HG03354 (cell line): Measurements from ENCODE around the gene ARHGEF28.

Experiments used
- ATAC-seq: cut with Tn5 transposase; IDR thresholded peaks from one replicate; pipeline ENCODE4 v1.9.1; 2021; ENCODE audit warnings: mild to moderate bottlenecking; ENCODE audit not compliant: unreplicated experiment, poor library complexity, severe bottlenecking

Gene ARHGEF28

DNA sequence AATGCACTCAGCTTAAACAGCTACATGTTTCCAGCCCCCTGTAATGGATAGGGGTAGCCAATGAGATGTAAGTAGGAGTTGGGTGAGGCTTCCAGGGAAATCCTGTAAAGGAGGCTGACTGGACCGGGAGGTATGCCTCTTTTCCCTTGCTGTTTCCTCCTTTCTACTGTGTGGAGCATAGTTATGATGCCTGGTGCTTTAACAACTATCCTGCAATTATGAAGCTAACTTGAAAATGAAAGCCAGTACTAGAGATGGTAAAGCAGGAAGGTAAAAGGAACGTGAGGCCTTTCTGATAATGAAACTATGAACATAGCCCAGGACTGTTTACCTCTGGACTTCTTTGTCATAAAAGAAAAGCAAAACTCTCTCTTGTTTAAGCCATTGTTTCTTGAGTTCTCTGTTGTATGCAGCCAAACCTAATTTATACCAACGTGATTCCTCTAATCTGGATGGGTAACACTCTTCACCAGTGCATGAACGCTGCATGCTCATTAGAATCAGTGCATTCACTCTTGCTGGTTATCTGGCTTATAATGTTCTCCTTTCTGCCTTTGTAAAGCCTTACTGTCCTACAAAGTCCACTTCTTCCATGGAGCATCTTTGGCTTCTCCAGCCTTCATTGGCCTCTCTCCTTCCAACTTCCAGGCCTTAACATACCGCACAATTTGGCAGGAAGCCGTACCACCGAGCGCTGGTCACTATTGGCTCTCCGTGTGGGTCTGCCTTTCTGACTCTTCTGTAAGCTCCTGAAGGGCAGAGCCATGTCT is 8.3 kb upstream of the ARHGEF28 start:
- ATAC-seq: no peak

DNA sequence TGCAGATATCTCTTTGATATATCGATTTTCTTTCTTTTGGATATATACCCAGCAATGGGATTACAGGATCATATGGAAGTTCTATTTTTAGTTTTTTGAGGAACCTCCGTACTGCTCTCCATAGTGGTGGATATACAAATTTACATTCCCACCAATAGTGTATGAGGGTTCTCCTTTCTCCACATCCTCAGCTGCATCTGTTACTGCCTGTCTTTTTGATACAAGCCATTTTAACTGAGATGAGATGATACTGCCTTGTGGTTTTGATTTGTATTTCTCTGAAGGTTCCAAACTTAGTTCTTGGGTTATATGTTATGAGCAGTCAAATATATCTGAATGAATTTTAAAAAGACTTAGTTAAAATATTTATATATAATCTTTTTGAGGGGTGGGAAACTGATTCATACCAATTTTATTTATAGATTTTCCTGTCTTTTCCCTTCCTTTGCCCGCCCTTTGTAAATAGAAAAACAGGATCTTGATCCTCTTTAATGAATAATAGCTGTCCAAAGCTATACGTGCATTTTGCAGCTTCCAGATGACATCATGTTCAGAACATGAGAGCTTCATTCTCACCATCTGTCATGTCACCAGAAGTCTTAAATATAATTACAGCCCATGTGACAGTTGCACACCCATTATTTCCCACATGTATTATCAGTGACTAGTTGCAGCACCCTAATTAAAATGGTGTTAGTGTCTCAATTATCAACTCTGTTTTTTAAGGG is 6.2 kb upstream of the ARHGEF28 start:
- no peak for ATAC-seq

DNA sequence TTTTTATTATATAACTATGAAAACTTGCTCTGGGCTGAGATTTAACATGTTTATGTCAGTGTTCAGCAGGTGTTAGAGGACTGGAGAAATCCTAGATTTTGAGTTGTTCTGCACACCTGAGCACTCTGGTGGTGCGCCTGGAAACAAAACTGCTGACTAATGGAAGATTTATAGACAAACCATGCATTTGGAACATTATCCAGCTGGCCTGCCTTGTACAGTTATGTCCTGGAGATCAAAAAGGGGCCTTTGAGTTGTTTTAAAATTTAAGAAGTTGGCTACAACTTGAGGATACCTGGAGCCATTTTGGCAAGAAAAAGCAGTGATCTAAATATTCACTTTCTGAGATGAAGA is 5.7 kb upstream of the ARHGEF28 start:
- no peak for ATAC-seq

DNA sequence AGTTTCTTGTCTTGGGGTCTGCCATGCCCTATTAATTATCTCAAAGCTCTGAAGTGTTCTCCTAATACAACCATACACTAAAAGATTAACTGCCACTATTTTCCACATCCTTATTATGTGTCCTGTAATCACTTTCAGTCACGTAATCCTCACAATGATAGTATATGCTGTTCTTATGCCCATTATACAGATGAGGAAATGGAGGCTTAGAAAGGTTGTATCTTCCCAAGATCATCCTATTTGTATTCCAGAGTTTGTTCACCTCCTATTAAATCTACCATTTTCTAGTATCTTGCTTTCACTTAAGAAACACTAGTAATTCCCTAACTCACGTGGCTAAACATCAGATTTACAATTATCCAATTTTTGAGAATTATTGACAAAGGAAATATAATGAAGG is 2.9 kb upstream of the ARHGEF28 start:
- no peak for ATAC-seq

DNA sequence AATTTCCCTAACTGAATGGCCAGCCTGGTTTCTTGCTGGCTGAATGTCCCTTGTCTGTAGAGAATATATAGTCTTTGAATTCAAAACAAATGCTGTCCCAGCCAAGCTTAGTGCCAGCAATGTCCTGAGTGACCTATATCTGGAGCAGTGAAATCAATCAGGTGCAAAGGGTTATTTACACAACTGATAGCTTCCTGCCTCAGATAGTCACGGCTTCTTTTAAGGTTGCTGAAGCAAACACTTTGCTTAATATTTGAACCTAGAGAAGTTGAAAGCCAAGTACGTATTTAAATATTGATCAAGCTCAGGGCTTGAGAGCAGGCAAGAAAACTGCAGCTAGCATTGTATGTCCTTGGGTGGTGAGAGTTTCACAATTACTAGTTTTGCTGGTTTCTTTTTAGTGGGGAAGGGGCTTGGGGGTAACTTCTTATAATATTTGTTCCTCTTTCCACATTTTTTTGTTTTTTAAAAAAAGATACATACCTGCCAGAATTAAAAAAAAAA is 2.0 kb upstream of the ARHGEF28 start:
- ATAC-seq: no peak

DNA sequence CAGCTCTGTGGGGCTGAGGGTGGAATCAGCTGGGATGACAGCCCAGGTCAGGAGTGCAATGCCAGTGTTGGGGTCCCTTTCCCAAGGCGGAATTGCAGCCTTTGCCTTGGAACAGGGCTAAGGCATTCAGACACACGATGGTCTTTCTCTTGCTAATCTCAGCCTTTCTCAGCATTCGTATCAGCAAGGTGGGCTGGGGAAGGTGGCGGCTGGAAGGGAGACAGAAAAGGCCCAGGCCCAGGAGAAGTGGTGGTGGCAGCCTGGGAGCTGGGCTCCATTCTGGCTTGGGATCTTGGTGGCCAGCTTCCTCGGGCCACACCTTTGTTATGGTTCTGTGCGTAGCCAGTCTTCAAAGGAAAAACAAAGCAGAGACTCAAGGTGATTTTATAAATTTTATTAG is 1.1 kb upstream of the ARHGEF28 start:
- ATAC-seq: no peak

DNA sequence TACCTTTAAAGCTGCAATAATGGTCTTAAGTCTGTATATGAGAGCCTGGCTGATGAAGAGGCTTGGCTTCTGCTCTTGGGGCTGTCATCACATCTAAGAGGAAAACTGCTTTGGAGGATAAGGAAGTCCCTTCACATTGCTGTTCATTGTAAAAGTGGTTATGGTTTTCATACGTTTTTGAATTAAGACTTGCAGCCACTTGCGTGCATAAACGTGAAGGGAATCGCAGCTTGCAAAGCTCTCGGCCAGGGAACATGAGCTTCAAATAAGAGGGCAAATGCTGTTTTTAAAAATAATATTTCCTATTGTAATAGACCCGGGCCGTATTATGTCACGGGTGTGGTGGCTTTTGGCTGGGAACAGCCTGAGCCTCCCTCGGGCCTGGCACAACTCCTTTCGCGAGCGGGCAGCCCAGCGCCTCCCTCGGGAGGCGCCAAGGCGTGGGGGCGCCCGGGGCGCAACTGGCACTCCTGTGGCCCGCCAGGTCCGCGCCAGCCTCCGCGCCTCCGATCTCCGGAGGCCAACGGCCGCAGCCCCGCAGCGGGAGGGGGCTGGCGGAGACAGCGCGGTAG is 538 bp upstream of the ARHGEF28 start:
- peak; percentile 53 for ATAC-seq

DNA sequence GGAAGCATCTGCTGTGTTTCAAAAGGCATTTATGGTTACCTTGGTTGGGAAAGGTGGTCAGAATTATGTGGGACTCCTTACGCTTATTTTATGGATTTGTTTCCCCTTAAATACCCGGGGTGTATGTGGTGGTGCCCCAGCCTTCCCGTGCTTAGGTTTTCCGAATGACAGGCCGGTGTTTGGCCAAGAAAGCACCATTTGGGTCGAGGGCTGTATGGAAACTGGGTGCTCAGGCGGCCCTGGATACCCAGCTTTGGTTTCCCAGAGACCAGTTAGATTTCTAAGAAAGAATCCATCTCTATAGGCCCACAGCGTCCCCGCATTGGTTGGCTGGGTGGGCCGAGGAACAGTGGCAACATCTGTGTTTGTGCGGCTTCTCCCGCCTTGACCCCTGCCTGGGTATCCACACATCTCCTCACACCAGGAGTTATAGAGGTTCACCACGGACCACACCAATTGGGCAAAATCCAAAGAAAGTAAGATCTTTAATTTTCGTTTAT is 868 bp downstream of the ARHGEF28 start:
- ATAC-seq: no peak

DNA sequence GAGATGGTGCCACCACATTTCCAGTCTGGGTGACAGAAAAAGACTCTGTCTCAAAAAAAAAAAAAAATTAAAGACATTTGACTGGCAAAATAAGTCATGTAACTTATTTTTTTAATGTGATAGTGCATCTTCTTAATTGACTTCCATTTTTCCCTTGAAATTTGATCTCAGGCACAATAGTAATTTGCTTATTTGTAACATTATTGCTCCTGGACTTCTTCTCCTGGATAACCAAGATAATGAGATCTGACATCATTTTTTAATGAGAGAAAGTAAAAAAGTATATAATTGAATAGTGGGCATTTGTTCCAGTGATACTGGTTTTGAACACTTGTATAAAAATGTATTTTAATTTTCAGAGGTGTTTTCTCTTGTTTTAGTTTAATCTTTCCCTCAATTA is 3.5 kb downstream of the ARHGEF28 start:
- no peak for ATAC-seq

DNA sequence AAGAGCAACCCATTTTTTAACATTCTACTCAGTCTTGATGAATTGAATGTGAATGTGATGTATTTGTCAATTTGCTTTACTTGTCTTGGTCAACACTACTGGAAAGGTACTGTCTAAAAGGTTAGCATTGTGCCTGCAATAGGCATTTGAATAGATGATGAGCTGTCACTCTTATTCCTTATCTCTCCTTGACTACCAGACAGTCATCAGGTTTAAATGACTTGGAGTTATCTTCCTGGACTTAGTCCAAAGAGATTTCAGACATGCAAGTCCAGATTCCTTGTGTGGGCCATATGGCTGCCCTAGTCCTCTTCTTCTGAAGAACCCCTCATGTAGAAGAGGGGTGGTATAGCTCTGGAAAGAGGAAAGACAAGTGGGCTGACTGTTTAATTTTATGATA is 4.8 kb downstream of the ARHGEF28 start:
- ATAC-seq: no peak

DNA sequence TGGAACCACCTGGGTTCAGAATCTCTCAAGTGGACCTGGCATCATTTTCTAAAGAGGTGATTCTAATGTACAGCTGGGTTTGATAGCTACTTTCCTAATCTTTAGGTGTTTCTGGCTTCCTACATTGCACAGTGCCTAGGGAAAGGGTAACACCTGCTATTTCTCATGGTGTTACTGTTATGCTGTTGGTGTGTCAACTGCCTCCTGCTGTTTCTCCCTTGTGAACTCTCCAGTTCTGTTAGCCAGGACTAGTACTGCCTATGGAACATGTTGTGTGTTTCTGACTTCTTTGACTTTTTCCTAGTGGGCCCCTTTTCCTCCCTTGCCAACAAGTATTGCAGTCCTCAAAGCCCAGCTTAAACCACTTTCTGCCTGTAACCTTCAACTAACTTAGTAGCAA is 5.5 kb downstream of the ARHGEF28 start:
- no peak for ATAC-seq

DNA sequence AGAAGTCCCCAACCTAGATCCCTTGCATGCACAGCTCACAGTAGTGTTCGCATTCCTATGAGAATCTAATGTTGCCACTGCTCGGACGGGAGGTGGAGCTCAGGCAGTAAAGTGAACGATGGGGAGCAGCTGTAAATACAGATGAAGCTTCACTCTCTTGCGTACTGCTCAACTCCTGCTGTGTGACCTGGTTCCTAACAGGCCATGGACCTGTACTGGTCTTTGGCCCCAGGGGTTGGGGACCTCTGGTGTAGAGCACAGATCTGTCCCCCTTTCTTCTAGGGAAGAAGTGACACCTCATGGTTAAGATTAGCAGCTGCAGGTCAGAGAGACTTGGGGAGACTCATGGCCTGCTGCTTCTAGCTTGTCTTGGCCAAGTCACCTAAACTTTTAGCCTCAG is 7.1 kb downstream of the ARHGEF28 start:
- ATAC-seq: no peak

DNA sequence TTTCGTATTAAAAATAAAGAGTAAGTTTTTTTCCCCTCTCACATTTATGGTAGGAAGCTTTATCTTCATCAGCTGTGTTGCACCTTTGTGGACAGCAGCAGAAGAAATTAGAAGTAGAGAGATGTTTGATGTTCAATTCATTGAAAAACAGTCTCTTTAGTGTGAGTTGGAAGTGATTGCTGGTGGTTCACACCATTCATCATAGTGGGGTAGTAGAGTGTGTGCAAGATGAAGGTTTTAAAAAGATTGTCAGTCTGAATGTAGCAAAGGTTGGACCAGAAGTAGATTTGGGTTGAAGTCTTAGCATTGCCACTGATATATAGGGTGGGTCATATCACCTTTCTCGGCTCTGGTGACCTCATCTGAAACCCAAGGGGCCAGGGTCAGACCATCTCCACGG is 10.4 kb downstream of the ARHGEF28 start:
- ATAC-seq: no peak

DNA sequence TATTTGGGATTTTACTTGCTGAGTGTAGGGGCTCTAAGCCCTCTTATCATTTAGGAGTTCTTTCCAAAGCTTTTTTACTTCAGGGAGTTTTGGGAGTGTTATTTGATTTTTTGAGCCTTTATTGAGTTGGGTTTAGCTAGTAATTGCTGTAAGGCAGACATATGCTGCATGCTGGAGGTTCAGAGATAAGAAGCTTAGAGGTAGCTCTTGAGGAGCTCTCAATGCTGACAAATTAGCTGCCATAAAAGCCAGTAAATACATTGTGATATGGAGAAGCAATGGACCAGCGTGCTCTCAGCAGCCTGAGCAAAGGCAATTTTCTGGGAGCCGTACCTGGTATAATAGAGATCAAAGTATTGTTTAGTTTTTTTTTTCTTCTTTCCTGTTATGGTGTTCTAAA is 11.6 kb downstream of the ARHGEF28 start:
- no peak for ATAC-seq

DNA sequence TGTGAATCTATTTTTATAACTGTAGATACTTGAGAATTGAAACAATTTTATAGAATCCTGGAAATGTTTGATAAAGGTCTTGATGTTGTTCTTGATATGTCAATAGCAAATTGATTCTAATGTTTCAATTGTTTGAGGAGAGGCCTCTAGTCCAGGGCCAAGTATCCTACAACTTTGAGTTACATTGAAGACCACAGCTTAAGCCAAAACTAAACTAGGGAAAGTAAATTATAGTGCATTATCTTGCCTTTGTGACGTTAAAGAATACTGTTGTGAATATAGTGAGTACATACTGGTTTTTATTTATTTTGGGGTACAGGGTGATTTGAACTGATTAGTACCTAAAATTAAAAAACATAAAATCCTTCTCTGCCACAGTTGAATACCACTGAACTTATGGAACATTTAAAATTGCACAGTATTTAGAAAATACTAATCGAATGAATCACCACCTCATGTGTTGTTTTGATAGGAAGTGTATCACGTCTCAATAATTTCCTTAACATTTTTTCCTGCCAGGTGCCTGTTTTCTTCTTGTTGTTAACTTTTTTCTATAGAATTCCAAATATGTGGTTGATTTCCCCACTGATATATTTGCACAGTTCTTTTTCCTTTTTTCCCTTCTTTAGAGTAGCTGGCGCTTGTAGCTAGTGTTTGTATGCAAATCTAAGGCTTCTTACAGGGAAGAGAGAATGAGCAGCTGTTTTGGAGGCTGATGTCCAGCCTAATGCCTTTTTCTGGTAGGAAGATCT is 12.5 kb downstream of the ARHGEF28 start:
- no peak for ATAC-seq

DNA sequence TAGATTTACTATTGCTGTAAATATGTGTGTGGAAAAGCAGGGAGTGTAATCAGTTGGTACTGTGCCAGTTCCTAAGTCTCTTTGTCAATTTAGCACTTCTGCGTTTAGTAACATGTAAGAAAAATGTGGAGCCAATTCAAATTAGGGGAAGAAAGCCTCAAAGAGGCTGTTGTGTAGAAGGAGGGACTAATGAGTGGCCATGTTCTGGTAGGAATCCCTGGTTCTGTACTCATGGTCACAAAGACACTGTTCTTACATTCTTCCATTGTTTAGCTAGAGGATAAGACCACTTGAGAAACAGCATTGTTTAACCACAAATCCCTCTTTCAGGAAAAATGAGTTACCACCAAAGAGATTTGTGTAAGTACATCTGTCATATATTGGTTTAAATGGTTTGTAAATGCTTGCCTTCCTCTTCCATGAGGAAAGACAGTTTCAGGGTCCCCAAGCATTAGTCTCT is 14.9 kb downstream of the ARHGEF28 start:
- no peak for ATAC-seq

DNA sequence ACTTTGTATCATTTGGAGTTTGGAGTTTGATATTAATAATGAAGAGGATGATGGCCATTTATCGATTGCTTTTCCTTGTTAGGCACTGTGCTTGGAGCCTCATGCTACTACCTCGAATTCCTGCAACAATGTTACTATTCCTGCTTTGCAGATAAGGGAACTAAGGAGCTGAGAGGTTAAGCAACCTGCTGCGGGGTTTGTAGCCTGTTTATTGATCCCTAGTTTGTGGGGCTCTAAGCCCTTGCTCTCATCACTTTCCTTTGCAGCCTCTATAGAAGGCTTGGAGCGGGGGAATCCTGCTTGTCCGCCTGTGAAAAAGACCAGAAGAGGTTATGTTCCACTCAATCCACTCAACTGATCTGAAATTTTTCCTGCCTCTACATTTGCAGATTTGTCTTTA is 15.8 kb downstream of the ARHGEF28 start:
- no peak for ATAC-seq

DNA sequence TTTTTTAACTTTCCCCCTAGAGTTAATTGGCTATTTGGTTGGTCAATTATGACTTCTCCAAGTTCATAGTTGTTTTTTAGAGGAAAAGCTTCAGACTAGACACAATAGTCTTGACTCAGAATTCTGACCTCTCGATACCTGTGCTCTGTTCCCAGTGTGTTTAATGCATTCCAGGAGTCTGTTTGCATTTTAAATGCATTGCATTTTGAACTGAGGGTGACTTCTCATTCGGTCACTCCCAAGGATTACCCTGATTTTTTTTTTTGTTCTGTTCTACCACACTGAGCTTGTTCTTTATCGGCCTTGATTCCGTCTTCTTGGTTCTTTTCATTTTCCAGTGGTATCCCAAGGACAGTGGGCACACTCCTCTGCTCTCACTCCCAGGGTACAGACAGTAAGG is 16.3 kb downstream of the ARHGEF28 start:
- ATAC-seq: no peak

DNA sequence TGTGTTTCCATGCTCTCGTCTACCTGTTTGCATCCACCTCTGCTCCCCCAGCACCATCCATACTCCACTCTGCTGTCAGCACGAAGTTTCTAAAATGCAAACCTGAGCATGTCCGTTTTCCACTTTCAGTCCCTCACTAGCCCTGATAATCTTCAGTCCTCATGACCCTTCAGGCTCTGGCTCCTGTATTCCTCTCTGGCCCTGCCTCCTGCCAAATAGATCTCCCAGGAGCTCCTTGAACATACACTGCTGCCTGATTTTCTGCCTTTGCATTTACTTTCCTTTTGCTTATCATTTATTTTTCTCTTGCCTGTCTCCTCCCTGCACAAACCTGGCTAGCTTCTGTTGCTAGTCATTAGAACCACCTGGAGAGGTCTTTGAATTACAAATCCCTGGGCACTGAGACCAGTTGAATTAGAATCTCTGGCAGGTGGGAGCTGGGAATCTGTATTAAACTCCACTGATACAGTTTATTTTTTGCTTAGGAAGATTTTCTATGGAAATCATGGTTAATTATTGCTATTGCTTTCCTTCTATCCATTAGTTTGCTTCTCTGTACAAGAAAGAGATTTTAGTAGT is 18.5 kb downstream of the ARHGEF28 start:
- ATAC-seq: no peak

DNA sequence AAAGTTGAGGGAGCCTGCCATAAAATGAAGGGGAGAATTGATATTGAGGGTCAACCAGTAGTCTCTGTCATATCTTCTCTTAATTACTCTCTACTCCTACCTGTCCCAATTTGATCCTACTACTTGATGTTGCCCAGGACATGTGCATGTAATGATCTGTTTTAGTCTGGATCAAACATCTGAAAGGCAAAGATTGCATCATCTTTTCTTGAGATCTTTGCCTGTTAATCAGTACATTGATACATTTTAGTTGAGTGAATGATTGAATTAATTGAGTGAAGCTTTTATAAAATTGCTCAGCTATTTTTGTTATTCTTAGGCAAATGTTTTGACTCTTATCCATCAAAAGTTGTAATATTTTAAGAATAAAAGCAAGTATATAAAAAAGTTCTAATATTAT is 21.7 kb downstream of the ARHGEF28 start:
- no peak for ATAC-seq
